PC-3 (cell line): ENCODE results near the gene DLG1.

Experiments used
- EZH2 ChIP-seq: fragments of 300-600 bp; sonication (generic); IDR thresholded peaks from one replicate; pipeline ENCODE4 v1.6.1; 2017; ENCODE audit warnings: antibody characterized with exemption, mild to moderate bottlenecking, low read length; ENCODE audit not compliant: unreplicated experiment
- TF ChIP-seq, protein P1 (sequence below): fragments of 300-600 bp; sonication (generic); conservative IDR thresholded peaks from 2 replicates; pipeline ENCODE4 v1.5.1; 2017; ENCODE audit warnings: antibody characterized with exemption, low read depth, mild to moderate bottlenecking, low read length

DNA sequence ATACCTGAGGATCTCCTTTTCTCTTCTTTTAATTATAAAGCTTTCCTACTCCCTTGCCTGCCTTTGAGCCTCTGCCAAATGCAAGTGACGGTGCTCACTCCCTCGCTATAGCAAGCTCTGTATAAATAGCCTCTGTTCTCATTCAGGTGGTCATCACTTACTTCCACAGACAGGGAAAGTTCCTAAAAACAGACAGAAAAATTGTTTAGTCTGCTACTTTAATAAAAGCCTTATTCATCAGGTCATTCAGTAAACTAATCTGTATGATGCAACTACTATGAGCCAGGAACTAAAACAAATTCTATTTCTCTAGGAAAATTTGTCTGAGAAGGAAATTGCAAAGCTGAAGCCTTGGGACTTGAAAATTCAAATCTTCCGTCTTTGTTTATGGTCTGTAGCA lies 10.2 kb upstream of the DLG1 start:
- TF ChIP-seq, protein P1, sequence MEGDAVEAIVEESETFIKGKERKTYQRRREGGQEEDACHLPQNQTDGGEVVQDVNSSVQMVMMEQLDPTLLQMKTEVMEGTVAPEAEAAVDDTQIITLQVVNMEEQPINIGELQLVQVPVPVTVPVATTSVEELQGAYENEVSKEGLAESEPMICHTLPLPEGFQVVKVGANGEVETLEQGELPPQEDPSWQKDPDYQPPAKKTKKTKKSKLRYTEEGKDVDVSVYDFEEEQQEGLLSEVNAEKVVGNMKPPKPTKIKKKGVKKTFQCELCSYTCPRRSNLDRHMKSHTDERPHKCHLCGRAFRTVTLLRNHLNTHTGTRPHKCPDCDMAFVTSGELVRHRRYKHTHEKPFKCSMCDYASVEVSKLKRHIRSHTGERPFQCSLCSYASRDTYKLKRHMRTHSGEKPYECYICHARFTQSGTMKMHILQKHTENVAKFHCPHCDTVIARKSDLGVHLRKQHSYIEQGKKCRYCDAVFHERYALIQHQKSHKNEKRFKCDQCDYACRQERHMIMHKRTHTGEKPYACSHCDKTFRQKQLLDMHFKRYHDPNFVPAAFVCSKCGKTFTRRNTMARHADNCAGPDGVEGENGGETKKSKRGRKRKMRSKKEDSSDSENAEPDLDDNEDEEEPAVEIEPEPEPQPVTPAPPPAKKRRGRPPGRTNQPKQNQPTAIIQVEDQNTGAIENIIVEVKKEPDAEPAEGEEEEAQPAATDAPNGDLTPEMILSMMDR: no peak
- no peak for TF ChIP-seq EZH2
